Esophagus squamous epithelium (tissue), 5 donors: ENCODE results near the gene FBXL20. TPM values are rescaled to one million over a fixed set of nuclear protein-coding genes. Genes with fewer than 3 reads are reported as not detected.
A peak's percentile ranks its signal among the peaks of the same experiment; 100 is the strongest.

Experiments
- DNase-seq: peaks from one replicate; lab custom pipeline; 2025; lab: John Stamatoyannopoulos, UW
- H3K27ac ChIP-seq, 4 donors: fragments of 200-600 bp; sonication (generic); one replicate each; pipeline ENCODE4 v1.5.1; 2016 to 2019; ENCODE audit warnings: mild to moderate bottlenecking in 1 of 4
- H3K27me3 ChIP-seq, 4 donors: fragments of 200-600 bp; sonication (generic); 1 replicate in 3 of 4; 2 replicates in 1 of 4; pipeline versions ENCODE4 v1.5.1 to v1.6.0; 2017 to 2021; ENCODE audit warnings: antibody characterized with exemption in 1 of 4
- H3K36me3 ChIP-seq, 3 donors: fragments of 200-600 bp; sonication (generic); one replicate each; pipeline ENCODE4 v1.5.1; 2016 to 2019
- H3K4me1 ChIP-seq, 3 donors: fragments of 200-600 bp; sonication (generic); one replicate each; pipeline ENCODE4 v1.5.1; 2017 to 2019
- H3K4me3 ChIP-seq, 4 donors: fragments of 200-600 bp; sonication (generic); 1 replicate in 3 of 4; 2 replicates in 1 of 4; pipeline ENCODE4 v1.5.1; 2016 to 2019; ENCODE audit warnings: mild to moderate bottlenecking in 2 of 4, moderate library complexity in 1 of 4
- H3K9me3 ChIP-seq, 3 donors: fragments of 200-600 bp; sonication (generic); one replicate each; pipeline ENCODE4 v1.5.1; 2016 to 2019
- POLR2A ChIP-seq, 4 donors: fragments of 450-650 bp; IDR thresholded peaks; one replicate each; pipeline ENCODE4 v1.6.1; 2017; ENCODE audit warnings: antibody characterized with exemption in 4 of 4, mild to moderate bottlenecking in 4 of 4, moderate library complexity in 3 of 4
- WGBS, 2 donors: methylation state at CpG; one replicate each; pipeline ENCODE4 v1.1.5; 2018; 5-methylcytosine and 5-hydroxymethylcytosine counted together
- intact Hi-C: fragments of 100-400 bp; cut with DNase I; formaldehyde crosslinking; loops from one replicate; pipeline ENCODE4 v1.15.0; 2022
- total RNA-seq, 4 donors: library from RNA; depleted of rRNA; stranded (reverse); fragments of >200 nt; gene quantifications; one replicate each; pipeline ENCODE4 v1.1.0, GENCODE V29; 2016
- TF ChIP-seq, protein P1 (sequence below), 6 experiments: fragments of 450-650 bp in 4 of 6; fragments of 200-600 bp in 2 of 6; sonication (generic) in 2 of 6; IDR thresholded peaks; one replicate each; pipeline ENCODE4 v1.5.1; 2016 to 2019; ENCODE audit warnings: antibody characterized with exemption in 6 of 6, mild to moderate bottlenecking in 4 of 6, moderate library complexity in 4 of 6
- donor health status: DM: yes; HTN: yes; CAD: no.

Gene FBXL20
- total RNA-seq, 4 donors from 2014 or later, result 5.0 to 10.3 (median 6.8) TPM

GRCh38 chr17:39231591-39232551, 169.6 kb downstream of the FBXL20 start:
- intact Hi-C loops, result no loop called here
- Histone ChIP-seq H3K4me3 (no peak overlapping the region), H3K36me3 (no peaks in the 10 kb centered on the region), H3K27me3 (peaks cover 0 to 91% (median 6%) of the 10 kb centered on the region in 4 donors), H3K4me1 (peaks cover 4 to 30% (median 6%) of the 10 kb centered on the region in 3 donors), H3K9me3 (no peaks in the 10 kb centered on the region), H3K27ac (no peak overlapping the region)
- TF ChIP-seq, protein P1, sequence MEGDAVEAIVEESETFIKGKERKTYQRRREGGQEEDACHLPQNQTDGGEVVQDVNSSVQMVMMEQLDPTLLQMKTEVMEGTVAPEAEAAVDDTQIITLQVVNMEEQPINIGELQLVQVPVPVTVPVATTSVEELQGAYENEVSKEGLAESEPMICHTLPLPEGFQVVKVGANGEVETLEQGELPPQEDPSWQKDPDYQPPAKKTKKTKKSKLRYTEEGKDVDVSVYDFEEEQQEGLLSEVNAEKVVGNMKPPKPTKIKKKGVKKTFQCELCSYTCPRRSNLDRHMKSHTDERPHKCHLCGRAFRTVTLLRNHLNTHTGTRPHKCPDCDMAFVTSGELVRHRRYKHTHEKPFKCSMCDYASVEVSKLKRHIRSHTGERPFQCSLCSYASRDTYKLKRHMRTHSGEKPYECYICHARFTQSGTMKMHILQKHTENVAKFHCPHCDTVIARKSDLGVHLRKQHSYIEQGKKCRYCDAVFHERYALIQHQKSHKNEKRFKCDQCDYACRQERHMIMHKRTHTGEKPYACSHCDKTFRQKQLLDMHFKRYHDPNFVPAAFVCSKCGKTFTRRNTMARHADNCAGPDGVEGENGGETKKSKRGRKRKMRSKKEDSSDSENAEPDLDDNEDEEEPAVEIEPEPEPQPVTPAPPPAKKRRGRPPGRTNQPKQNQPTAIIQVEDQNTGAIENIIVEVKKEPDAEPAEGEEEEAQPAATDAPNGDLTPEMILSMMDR (IDR thresholded peaks at IDR 0.05), result peak; percentile 39 to 71 (median 61)
- no peak for TF ChIP-seq POLR2A (IDR thresholded peaks at IDR 0.05)
- no peak for DNase-seq
- WGBS, 2 donors, result 6 to 12% methylated on average over 17 to 18 of the region's 22 CpGs

DNA sequence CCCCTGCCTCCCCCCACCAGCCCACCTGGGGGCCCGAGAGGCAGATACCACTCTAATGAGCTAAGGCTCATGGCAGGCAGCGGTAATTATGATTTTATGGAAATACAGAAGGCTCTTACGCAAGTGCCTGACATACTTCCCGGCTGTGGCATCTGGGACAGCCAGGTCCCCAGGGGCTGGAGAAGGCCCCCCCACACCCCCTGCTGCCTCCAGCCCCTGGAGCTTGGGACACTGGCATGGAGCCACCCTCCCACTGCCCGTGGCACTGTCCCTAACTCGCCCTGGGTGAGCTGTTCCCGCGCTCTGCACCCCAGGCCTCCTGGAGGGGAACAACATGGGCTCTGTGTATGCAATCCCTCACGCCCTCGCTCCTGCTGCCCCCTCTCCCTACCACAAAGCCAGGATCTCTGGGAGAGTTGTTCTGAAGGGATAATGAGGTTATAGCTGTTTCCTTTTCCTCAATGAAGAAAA, 170.3 kb downstream of the FBXL20 start:
- Histone ChIP-seq H3K27me3 (peaks cover 4 to 91% (median 11%) of the 10 kb centered on the region in 4 donors), H3K9me3 (no peaks in the 10 kb centered on the region), H3K27ac (no peak overlapping the region), H3K4me3 (no peak overlapping the region), H3K4me1 (peaks cover 6 to 34% (median 8%) of the 10 kb centered on the region in 3 donors), H3K36me3 (no peaks in the 10 kb centered on the region)
- WGBS, 2 donors, result 39 to 44% methylated on average over 7 to 9 of the region's 10 CpGs
- no peak for DNase-seq
- TF ChIP-seq, protein P1 (IDR thresholded peaks at IDR 0.05), result no peak
- TF ChIP-seq POLR2A (IDR thresholded peaks at IDR 0.05), result no peak
- intact Hi-C loops, result no loop called here

DNA sequence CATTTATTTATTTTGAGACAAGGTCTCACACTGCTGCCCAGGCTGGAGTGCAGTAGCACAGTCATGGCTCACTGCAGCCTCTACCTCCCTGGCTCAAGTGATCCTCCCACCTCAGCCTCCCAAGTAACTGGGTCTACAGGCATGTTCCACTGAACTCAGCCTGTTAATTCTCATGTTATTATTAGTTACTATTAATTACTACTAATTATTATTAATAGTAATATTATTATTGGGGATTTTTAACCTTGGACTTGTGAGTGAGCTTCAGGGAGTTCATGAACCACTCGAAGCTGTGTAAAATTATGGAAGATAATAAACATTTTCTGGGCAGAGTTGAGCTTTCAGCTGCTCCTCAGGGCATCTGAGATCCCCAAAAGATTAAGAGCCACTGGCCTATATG, 171.1 kb downstream of the FBXL20 start:
- TF ChIP-seq, protein P1 (IDR thresholded peaks at IDR 0.05), result no peak
- TF ChIP-seq POLR2A (IDR thresholded peaks at IDR 0.05), result no peak
- H3K4me3 ChIP-seq, result no peak overlapping the region
- intact Hi-C loops, result no loop called here
- no peak for DNase-seq
- H3K4me1 ChIP-seq, result peaks cover 13 to 35% (median 16%) of the 10 kb centered on the region in 3 donors
- no peaks in the 10 kb centered on the region for H3K36me3 ChIP-seq
- H3K9me3 ChIP-seq, result no peaks in the 10 kb centered on the region
- no peak overlapping the region for H3K27ac ChIP-seq
- 25 to 43% methylated on average over 1 of the region's 1 CpG for WGBS, 2 donors
- H3K27me3 ChIP-seq, result peaks cover 12 to 93% (median 16%) of the 10 kb centered on the region in 4 donors

- Histone ChIP-seq H3K4me3 (no peak overlapping the region), H3K9me3 (no peaks in the 10 kb centered on the region), H3K4me1 (peaks cover 22 to 45% (median 24%) of the 10 kb centered on the region in 3 donors), H3K27ac (no peak overlapping the region), H3K27me3 (peaks cover 15 to 93% (median 21%) of the 10 kb centered on the region in 4 donors), H3K36me3 (no peaks in the 10 kb centered on the region)
- intact Hi-C loops, result no loop called here
- no peak for DNase-seq
- whole genome bisulfite sequencing, 2 donors, result 47 to 72% methylated on average over 5 to 7 of the region's 11 CpGs
- TF ChIP-seq, protein P1 (IDR thresholded peaks at IDR 0.05), result no peak
These were observed 172.0 kb downstream of the FBXL20 start for GRCh38 chr17:39229274-39229913.
